Retina (tissue), 1 donor: ENCODE measurements around the gene GP1BB.
A peak's percentile ranks its signal among the peaks of the same experiment; 100 is the strongest.

ENCODE experiments used
- DNase-seq: peaks from one replicate; pipeline ENCODE4 v3.0.0-alpha.2; 2016

Gene GP1BB

DNA sequence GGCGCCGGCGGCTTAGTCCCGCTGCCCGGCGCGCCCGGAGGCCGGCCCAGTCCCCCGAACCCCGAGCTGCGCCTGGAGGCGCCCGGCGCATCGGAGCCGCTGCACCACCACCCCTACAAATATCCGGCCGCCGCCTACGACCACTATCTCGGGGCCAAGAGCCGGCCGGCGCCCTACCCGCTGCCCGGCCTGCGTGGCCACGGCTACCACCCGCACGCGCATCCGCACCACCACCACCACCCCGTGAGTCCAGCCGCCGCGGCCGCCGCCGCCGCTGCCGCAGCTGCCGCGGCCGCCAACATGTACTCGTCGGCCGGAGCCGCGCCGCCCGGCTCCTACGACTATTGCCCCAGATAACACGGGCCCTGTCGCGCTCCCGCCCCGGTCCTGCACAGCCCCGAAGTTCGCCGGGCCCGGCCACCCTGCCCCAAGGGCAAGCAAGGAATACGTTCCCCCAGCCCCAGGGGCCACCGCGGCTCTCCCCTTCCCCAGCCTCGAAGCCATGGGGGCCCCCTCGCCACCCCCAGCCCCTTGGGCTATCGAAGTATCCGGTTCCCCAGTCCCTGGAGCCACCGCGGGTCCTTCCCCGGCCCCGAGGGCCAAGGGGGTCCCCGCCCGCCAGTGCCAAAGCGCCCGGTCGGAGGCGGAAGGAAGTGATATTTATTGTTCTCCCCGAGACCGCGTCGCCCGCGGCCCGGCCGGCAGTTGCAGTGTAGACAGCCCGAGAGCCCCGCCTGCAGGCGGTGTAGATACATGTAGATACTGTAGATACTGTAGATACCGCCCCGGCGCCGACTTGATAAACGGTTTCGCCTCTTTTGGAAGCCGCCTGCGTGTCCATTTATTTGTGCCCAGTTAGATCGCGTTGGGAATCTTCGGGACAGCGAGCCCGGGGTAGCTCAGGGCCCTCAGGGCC is 43.4 kb downstream of the GP1BB start:
- DNase-seq = peak; percentile 59

DNA sequence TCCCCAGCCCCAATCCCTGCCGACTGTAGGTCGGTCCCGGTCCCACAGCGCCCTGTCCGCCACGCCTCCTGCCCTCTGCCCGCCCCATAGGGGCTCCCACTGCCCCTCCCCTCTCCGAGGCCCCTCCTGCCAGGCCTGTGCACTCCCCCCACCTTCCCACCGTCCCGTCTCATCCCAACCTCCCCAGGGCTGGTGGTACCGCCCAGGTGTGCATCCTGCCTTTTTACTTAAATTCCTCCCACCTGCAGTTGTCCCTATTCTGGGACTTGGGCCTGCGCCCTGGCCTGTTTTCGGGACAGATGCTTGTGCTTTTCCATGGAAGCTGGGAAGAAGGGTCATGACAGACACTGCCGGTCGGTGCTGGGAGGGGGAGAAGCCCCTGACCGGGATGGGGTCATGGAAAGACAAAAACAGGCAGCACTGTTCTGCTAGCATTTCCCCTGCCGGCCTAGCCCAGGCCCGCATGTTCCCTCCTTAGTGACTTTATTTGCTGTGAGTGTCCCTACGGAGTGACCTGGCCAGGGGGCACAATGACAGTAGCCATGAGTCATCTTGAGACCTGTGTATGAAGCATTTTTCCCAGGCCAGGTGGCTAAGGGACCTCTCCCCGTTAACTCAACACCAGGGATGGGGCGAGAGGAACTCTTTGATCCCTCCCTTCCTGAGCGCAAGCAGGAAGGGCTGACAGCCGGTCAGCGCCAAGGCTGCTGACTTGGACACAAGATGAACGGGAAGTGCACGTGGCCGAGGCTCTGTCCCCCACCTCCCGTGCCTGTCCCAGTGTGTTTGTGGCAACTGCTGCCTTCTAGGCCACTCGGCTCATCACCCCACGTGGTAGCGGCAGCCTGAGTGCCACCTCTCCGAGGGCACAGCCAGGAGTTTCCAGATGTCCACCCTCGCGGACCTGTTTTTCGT is 44.3 kb downstream of the GP1BB start:
- DNase-seq = peak; percentile 45

DNA sequence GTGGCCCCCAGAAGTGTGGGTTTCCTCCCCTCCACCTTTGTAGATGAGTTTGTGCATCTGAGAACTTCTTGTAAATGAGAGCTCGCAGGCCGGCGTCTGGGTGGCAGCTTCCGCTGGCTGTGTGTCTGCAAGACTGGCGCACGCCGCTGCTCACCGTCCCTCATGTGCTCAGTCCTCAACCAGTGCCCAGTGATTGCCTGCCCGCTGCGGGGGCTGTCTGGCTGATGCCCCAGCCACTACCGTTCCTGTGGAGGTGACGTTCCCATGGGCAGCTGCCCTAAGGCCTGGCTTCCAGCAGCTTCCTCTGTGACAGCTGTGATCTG is 46.0 kb downstream of the GP1BB start:
- DNase-seq = peak; percentile 19

DNA sequence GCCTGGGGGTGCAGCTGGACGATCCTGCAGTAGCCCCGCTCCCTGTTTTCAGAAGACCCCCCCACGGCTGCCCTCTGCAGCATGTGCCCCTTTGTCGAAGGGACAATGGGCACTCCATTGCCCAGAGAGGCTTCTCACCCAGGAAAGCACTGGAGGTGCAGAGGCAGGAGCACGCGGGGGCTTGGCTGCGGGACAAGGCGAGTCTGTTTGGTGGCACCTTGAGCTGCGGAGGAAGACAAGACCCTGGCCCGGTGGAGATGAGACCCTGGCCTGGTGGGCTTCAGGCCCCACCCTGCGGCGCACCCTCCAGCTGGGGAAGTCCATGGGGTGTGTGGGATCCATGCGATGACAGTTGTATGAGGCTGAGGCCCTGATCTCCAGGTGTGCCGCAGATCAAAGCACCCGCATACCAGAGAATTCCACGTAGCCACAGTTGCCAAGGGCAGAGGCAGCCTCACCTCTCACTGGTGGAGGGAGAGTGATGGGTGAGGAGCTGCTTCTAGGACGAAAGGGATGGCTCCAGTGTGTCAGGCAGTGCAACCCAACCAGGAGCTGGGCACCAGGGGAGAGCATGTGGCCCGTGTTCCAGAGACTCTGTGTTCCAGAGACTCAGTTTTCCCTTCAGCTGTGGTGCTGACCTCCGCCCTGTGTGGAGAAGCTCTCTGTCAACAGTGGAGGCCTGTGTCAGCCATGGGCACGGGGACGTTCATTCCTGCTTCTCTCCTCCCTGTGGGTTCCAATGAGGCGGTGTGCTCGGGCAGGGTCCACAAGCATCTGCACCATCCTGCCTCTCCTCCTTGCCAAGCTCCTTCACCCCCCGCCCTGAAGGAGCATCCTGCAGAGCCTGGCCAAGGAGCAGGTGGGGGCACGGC is 47.2 kb downstream of the GP1BB start:
- DNase-seq = no peak

DNA sequence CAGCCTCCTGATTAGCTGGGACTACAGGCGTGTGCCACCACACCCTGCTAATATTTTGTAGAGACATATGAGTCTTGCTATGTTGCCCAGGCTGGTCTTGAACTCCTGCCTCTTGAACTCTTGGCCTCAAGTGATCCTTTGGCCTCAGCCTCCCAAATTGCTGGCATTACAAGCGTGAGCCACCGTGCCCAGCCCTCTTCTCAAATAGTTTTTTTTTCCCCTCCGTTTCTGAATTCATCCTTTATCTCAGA is 49.0 kb downstream of the GP1BB start:
- DNase-seq = no peak

DNA sequence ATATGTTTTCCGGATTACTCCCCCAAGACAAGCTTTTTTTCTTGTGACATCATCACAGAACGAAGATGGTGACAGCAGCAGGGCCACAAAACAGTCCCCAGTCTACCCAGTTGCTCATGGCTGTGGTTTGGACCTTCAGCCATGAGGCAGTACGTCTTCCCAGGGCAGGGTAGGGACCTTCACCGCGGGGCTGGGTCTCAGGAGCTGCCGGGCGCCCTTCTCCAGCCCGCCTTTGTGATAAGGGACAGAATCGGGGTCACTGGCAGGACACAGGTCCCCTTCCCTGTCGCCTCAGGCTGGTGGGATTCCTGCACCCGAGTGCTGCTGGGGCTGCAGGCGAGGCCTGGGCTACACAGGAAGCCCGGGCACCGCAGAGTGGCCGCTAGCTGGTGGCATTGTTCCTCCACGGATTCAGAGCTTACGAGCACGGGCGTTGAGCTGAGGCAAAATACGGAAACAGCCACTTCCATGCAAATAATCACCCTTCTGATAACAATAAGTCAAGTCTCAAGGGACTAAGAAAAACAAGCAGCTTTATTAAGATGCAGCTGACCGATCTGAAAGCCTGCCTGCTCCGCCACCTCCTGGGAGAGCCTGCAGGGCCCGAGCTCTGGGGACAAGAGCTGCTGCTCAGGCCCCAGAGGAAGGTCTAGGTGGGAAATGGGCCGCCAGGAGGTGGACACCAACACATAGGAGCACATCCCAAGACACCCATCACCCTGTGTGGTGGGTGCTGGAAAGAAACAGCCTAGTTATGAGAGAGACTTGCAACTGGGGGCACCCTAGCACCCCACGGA is 49.5 kb downstream of the GP1BB start:
- peak; percentile 39 for DNase-seq

DNA sequence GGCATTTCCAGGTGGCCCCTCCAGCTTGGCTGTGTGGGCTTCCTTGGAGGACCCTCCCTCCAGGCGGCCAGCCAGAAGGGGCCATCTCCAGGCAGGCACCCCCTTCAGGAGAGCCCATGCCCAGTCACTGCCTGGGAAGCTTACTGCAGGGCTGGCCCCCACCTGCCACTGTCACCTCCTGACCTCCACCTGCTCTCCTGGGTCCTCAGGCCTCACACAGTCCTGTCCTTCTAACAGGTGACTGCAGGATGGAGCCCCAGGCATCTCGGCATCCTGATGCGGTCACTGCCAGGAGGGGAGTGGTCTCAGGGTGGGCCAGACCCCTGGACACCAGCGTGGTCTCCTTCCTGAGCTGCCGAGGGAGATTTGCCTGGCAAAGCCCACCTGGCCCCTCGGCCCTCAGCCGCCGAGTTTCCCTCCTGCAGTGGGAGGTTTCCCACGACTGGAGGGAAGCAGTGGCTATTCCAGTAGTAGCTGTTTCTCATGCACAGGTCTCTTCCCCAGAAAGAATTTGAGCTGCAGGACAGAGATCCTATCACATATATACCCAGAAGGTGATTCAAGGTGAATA is 50.2 kb downstream of the GP1BB start:
- DNase-seq = no peak
